Measurements from ENCODE around the gene KRTAP5-2. TPM values are rescaled to one million over a fixed set of nuclear protein-coding genes. Genes with fewer than 3 reads are reported as not detected.

KRTAP5-2 gene
- total RNA-seq, 4 donors from 2014 or later = 1.7 to 12.0 (median 4.6) TPM; not detected in 1

DNA sequence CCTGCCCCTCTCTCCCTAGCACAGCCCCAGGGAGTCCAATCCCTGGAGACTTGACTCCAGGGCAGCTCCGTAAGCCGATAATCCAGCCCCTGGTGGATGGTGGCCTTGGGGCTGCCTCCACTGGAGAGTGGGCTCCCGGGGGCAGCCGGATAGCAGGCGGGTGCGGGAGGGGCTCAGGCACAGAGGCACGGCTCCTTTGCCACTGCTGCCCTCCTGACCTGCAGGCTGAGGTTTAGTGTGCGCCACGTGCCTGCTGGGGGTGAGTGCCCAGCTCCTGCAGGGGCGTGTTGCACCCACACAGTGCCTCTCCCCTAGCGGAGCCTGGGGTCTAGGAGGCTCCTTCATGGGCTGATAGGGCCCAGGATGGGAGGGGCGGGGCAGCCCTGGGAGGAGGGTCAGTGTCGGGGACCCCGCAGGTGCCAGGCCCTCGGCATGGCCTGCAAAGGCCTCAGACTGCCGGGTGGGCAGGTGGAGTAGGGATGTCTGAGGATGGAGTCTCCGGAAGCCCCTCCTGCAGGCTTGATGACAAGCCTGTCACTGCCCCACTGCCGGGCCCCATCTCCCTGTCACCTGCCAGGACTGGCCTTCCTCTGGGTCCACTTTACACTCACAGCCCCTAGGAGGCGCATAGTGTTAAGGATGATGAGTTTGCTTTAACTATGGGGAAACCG is 31.6 kb downstream of the KRTAP5-2 start:
- H3K27ac ChIP-seq = no peak overlapping the region
- no peaks in the 10 kb centered on the region for H3K9me3 ChIP-seq
- H3K27me3 ChIP-seq = peaks cover 4% of the 10 kb centered on the region
- no peak for DNase-seq (ENCODE audit: low spot score in 2 of 2)
- TF ChIP-seq, protein P1, sequence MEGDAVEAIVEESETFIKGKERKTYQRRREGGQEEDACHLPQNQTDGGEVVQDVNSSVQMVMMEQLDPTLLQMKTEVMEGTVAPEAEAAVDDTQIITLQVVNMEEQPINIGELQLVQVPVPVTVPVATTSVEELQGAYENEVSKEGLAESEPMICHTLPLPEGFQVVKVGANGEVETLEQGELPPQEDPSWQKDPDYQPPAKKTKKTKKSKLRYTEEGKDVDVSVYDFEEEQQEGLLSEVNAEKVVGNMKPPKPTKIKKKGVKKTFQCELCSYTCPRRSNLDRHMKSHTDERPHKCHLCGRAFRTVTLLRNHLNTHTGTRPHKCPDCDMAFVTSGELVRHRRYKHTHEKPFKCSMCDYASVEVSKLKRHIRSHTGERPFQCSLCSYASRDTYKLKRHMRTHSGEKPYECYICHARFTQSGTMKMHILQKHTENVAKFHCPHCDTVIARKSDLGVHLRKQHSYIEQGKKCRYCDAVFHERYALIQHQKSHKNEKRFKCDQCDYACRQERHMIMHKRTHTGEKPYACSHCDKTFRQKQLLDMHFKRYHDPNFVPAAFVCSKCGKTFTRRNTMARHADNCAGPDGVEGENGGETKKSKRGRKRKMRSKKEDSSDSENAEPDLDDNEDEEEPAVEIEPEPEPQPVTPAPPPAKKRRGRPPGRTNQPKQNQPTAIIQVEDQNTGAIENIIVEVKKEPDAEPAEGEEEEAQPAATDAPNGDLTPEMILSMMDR (IDR thresholded peaks at IDR 0.05) = no peak
- TF ChIP-seq POLR2A (IDR thresholded peaks at IDR 0.05) (no peak), EP300 (IDR thresholded peaks at IDR 0.05) (no peak)
- peaks cover 3% of the 10 kb centered on the region for H3K36me3 ChIP-seq
- H3K4me1 ChIP-seq = peaks cover 23% of the 10 kb centered on the region
- 97% methylated on average over 4 of the region's 20 CpGs for WGBS
- H3K4me3 ChIP-seq = no peak overlapping the region

DNA sequence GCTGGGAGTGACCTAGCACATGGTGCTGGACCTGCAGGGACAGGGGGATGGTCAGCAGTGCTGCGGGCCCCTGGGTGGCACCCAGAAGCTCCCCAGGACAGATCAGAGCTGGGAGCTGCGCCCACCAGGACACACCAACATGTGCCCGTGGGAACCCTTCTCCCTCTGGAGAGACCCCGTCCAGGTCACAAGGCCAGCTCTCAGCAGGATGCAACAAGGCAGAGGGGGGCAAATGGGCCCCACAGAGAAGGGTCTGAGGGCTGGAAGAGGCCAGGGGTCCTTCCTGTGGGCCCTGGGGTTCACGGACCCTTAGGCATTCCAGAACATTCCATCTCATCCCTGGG is 32.2 kb downstream of the KRTAP5-2 start:
- H3K4me1 ChIP-seq = peaks cover 16% of the 10 kb centered on the region
- 78% methylated on average over 3 of the region's 5 CpGs for WGBS
- no peaks in the 10 kb centered on the region for H3K27me3 ChIP-seq
- DNase-seq (ENCODE audit: low spot score in 2 of 2) = no peak
- TF ChIP-seq, protein P1 (IDR thresholded peaks at IDR 0.05) = no peak
- TF ChIP-seq EP300 (IDR thresholded peaks at IDR 0.05) (no peak), POLR2A (IDR thresholded peaks at IDR 0.05) (no peak), POLR2AphosphoS5 (IDR thresholded peaks at IDR 0.05) (no peak)
- H3K36me3 ChIP-seq = peaks cover 3% of the 10 kb centered on the region
- no peak overlapping the region for H3K27ac ChIP-seq
- no peak overlapping the region for H3K4me3 ChIP-seq
- no peaks in the 10 kb centered on the region for H3K9me3 ChIP-seq

DNA sequence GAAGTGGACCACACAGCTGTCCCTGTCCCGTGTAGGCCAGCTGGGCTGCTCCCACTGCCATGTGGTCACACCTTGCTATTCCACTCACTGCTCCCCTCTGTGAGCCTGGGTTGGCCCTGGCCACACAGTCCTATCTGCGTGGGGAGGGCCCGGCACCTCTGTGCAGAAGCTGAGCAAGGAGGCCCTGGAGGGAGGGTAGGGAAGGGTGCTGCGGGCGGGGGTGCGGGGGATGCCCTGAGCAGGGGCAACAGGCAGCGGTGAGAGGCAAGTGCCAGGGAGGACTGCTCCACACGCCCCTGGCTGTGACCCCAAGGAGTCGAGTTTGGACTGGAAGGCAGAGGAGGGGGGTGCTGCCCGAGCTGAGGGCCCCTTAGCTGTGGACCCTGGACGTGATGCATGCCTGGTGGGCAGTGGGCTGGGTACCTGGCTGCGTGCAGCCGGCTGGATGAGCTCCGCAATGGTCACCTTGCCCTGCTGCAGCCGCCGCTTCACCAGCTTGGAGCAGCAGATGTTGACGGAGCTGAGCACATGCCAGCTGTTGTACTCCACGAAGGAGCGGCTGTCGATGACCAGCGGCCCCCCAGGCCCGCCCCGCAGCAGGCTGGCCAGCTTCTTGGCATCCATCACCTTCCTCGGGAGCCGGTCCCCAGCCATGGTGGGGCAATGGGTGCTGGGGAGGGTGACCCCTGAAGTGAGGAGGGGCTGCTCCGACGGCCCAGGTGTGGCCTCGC is 32.8 kb downstream of the KRTAP5-2 start:
- 80% methylated on average over 7 of the region's 28 CpGs for WGBS
- Histone ChIP-seq H3K9me3 (no peaks in the 10 kb centered on the region), H3K4me3 (no peak overlapping the region), H3K36me3 (peaks cover 3% of the 10 kb centered on the region), H3K27ac (no peak overlapping the region), H3K4me1 (peaks cover 11% of the 10 kb centered on the region), H3K27me3 (no peaks in the 10 kb centered on the region)
- TF ChIP-seq POLR2A (IDR thresholded peaks at IDR 0.05) (no peak), POLR2AphosphoS5 (IDR thresholded peaks at IDR 0.05) (no peak), EP300 (IDR thresholded peaks at IDR 0.05) (no peak)
- TF ChIP-seq, protein P1 (IDR thresholded peaks at IDR 0.05) = no peak
- DNase-seq (ENCODE audit: low spot score in 2 of 2) = peak in 1 of 2 donors; percentile 63

DNA sequence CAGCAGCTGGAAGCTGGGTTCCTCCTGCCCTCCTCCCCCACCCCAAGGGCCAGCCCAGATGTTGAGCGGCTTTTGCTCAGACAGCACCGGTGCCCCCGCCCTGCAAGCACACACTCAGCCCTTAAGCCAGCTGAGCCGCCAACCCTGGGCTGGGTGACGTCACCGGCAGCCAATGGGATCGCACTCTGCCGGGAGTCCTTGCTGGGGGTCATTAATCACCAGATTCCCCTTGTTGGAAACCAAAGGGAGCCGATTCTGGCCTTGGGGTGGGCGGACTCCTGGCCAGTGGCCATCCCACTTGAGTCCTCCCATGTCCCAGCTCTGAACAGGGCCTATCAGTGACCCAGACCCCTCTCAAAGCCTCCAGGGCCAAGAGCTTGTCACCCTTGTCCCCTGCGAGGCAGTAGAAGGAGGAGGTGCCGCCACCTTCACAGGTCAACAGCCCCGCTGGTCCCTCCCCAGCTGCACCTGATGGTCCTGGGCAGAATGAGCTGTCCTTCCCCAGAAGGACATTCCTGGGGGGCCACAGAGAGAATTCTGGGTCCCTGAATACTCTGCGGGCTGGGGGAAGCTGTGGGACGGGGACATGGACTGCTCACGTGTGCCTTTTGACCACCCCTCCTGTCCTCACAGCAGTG is 33.4 kb downstream of the KRTAP5-2 start:
- peak in 1 of 2 donors; percentile 68 for DNase-seq (ENCODE audit: low spot score in 2 of 2)

More for the DNA sequence above, 33.4 kb downstream of the KRTAP5-2 start:
- H3K9me3 ChIP-seq = no peaks in the 10 kb centered on the region
- 41% methylated on average over 16 of the region's 16 CpGs for WGBS
- TF ChIP-seq POLR2AphosphoS5 (IDR thresholded peaks at IDR 0.05) = no peak
- TF ChIP-seq, protein P1 (IDR thresholded peaks at IDR 0.05) = no peak
- TF ChIP-seq POLR2A (IDR thresholded peaks at IDR 0.05) = no peak
- TF ChIP-seq EP300 (IDR thresholded peaks at IDR 0.05) = no peak
- H3K4me3 ChIP-seq = no peak overlapping the region
- H3K27me3 ChIP-seq = no peaks in the 10 kb centered on the region
- peaks cover 11% of the 10 kb centered on the region for H3K4me1 ChIP-seq
- H3K36me3 ChIP-seq = peaks cover 3% of the 10 kb centered on the region
- no peak overlapping the region for H3K27ac ChIP-seq

Data from suprapubic skin (tissue), 4 donors.